HG02884 (cell line): ENCODE results near the gene TMEM117.
"Not testable (repeated sequence)": the region's sequence is repeated elsewhere in the genome, so short reads cannot be mapped to it uniquely, and the experiment has no call there.

Experiments used
- ATAC-seq: cut with Tn5 transposase; IDR thresholded peaks from one replicate; pipeline ENCODE4 v1.9.1; 2021; ENCODE audit warnings: mild to moderate bottlenecking, moderate library complexity; ENCODE audit not compliant: unreplicated experiment

TMEM117 gene

GRCh38 chr12:44174053-44174452 is 338.2 kb downstream of the TMEM117 start:
- ATAC-seq, result no peak

- peak; percentile 85 for ATAC-seq
These were observed 348.8 kb downstream of the TMEM117 start for GRCh38 chr12:44184499-44185206.

- ATAC-seq, result peak; percentile 100
These were observed 357.4 kb downstream of the TMEM117 start for GRCh38 chr12:44193281-44193680.

- ATAC-seq, result not testable (repeated sequence)
These were observed 359.8 kb downstream of the TMEM117 start for GRCh38 chr12:44195719-44196118.

- ATAC-seq, result no peak
These were observed 370.2 kb downstream of the TMEM117 start for GRCh38 chr12:44206045-44206444.

GRCh38 chr12:44217146-44217883 is 381.4 kb downstream of the TMEM117 start:
- ATAC-seq, result no peak

GRCh38 chr12:44223736-44224135 is 387.9 kb downstream of the TMEM117 start:
- no peak for ATAC-seq

- no peak for ATAC-seq
These were observed 388.7 kb downstream of the TMEM117 start for GRCh38 chr12:44224399-44225148.

GRCh38 chr12:44225149-44225510 is 389.2 kb downstream of the TMEM117 start:
- ATAC-seq, result no peak

- no peak for ATAC-seq
These were observed 391.7 kb downstream of the TMEM117 start for GRCh38 chr12:44227616-44228015.

- ATAC-seq, result no peak
These were observed 394.0 kb downstream of the TMEM117 start for GRCh38 chr12:44229846-44230245.

GRCh38 chr12:44235674-44236073 is 399.8 kb downstream of the TMEM117 start:
- no peak for ATAC-seq

GRCh38 chr12:44240186-44240585 is 404.3 kb downstream of the TMEM117 start:
- ATAC-seq, result no peak

GRCh38 chr12:44245932-44246331 is 410.1 kb downstream of the TMEM117 start:
- no peak for ATAC-seq

GRCh38 chr12:44246482-44247105 is 410.7 kb downstream of the TMEM117 start:
- ATAC-seq, result no peak

GRCh38 chr12:44247588-44247987 is 411.7 kb downstream of the TMEM117 start:
- no peak for ATAC-seq

- ATAC-seq, result no peak
These were observed 412.6 kb downstream of the TMEM117 start for GRCh38 chr12:44248436-44248835.

- not testable (repeated sequence) for ATAC-seq
These were observed 414.6 kb downstream of the TMEM117 start for GRCh38 chr12:44250440-44250839.

GRCh38 chr12:44253338-44253856 is 417.5 kb downstream of the TMEM117 start:
- ATAC-seq, result no peak

- no peak for ATAC-seq
These were observed 422.4 kb downstream of the TMEM117 start for GRCh38 chr12:44258246-44258645.

- no peak for ATAC-seq
These were observed 424.0 kb downstream of the TMEM117 start for GRCh38 chr12:44259890-44260289.
